ENCODE data around the gene LRIG3.
A peak's percentile ranks its signal among the peaks of the same experiment; 100 is the strongest.
"Not testable (repeated sequence)": the region's sequence is repeated elsewhere in the genome, so short reads cannot be mapped to it uniquely, and the experiment has no call there.

Gene LRIG3

DNA sequence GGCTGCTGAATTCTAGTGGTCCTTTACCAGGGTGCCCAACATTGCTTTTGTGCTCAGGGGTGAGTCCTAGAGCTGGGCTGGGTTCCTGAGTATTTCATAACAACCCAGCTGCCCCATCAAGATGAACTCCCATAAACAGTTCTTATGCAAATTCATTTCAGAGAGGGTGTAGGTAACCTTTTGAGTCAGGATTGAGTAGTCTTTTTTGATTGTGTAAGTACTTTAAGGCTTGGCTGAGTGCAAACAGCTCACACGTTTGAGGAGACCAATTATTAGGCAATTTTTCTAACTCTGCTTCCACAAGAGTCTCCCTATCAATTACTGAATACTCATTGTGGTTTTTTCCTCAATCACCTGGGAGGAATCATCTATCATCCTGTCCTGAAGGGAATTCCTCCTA lies 63.1 kb downstream of the LRIG3 start:
- not testable (repeated sequence) for DNase-seq

DNA sequence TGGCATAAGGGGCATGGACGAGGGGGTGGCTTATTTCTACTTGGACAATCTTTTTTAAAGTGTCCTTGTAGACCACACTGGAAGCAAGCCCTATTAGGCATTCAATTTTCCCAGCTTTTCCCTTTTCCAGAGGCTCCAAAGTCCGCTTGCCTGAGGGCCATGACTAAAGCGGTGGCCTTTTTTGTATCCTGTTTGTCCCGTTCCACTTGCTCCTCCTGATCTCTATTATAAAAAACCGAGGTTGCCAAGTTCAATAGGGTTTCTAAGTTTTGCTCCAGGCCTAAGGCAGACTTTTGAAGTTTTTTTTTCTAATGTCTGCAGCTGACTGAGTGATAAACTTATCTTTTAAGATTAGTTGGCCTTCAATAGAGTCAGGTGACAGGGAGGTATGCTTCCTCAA lies 64.7 kb downstream of the LRIG3 start:
- not testable (repeated sequence) for DNase-seq

DNA sequence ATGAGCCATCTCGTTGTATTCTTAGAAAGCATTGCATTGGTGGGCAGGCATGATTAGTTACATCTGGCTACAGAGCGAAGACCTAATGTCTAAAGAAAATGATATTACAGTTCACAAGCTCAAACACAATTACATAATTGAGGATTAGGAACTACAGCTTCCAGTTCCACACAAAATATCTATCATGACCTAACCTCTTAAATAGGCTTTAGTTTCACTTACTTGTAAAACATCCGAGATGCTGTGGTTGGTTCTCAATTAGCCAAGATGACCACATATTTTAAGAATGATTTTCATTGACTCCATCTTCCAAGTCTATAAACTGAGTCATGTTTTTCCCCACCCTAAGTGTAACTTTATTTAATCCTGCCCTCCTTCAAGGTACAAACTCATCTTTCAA lies 69.5 kb downstream of the LRIG3 start:
- DNase-seq, result no peak

GRCh38 chr12:58847901-58848600 lies 72.3 kb downstream of the LRIG3 start:
- DNase-seq, result peak; percentile 88

DNA sequence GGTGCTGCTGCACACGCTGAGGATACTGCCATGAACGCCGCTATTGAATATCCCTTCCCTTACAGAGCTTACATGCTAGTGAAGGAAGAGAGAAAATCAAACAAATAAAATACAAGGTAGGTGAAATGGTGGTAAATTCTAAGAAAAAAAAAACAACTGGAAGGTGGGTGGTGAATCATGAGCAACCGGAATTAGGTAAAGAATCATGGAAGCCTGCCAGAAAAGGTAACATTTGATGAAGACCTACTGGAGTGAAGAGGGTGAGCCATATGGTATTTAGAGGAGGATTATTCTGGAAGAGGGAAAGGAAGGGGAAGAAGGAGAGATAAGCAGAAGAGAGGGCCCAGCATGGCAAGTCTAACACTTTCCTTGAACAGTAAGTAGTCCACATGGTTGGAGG lies 76.1 kb downstream of the LRIG3 start:
- no peak for DNase-seq

GRCh38 chr12:58841058-58841798 lies 79.1 kb downstream of the LRIG3 start:
- no peak for DNase-seq

GRCh38 chr12:58833853-58834252 lies 86.5 kb downstream of the LRIG3 start:
- no peak for DNase-seq

- no peak for DNase-seq
Observed at GRCh38 chr12:58832920-58833319, 87.4 kb downstream of the LRIG3 start.
